ENCODE data around the gene FAM3C. TPM values are rescaled to one million over a fixed set of nuclear protein-coding genes. Genes with fewer than 3 reads are reported as not detected.

FAM3C gene
- total RNA-seq, 1 experiment from 2014 or later: 37.9 TPM

DNA sequence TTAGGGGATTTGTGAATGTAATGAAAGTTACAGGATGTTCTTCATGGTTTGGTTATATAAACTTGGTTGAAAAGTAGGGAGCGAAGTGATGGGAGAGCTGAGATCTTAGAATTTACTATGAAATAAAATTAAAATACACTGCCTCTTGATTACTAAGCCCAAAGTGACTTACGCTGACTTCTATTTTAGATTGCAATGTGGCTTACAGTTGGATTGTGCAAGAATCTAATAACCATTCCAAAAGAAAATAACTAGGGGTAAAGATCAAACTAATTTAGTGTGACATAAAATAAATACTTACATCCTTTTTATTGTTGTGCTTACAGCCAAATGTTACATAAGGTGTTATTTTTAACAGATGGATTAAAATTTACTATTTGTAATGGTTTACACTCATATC, 52.0 kb downstream of the FAM3C start:
- H3K9me2 ChIP-seq (replicated peaks; ENCODE audit: low read length): no peaks in the 10 kb centered on the region
- H3K4me3 ChIP-seq (ENCODE audit: low read length): no peak overlapping the region
- no peak overlapping the region for H3K9ac ChIP-seq (ENCODE audit: low read length)
- ChIA-PET POLR2A (ENCODE audit: unreplicated experiment) (no interaction called here), CTCF (no interaction called here)
- H3K27me3 ChIP-seq (ENCODE audit: low read length): no peaks in the 10 kb centered on the region
- no peak overlapping the region for H3K4me2 ChIP-seq (ENCODE audit: low read length)
- no peak overlapping the region for H3K27ac ChIP-seq (ENCODE audit: low read length)
- H3K36me3 ChIP-seq (ENCODE audit: low read depth, low read length): peaks cover 4% of the 10 kb centered on the region; the same call in 1 of the 2 replicates
- H4K20me1 ChIP-seq (ENCODE audit: low read length): no peaks in the 10 kb centered on the region
- H2AFZ ChIP-seq (ENCODE audit: low read length): no peak overlapping the region
- no peaks in the 10 kb centered on the region for H3K9me3 ChIP-seq (ENCODE audit: low read length)
- no TSS peak for BruUV-seq (replicated peaks)
- intact Hi-C loops (cut with micrococcal nuclease): no loop called here
- no peaks in the 10 kb centered on the region for H3K4me1 ChIP-seq (ENCODE audit: insufficient read depth, low read length)
- ATAC-seq (no peak), DNase-seq (no peak)
- no peaks in the 10 kb centered on the region for H3F3A ChIP-seq (ENCODE audit: low read length, unreplicated experiment)
- no peaks in the 10 kb centered on the region for H3K79me2 ChIP-seq (ENCODE audit: low read length)
- TF ChIP-seq EZH2phosphoT487 (IDR thresholded peaks at IDR 0.05; ENCODE audit: borderline replicate concordance, low read length) (no peak), EZH2 (IDR thresholded peaks at IDR 0.05; ENCODE audit: low read length, unreplicated experiment) (no peak)
- TF ChIP-seq, protein P1, sequence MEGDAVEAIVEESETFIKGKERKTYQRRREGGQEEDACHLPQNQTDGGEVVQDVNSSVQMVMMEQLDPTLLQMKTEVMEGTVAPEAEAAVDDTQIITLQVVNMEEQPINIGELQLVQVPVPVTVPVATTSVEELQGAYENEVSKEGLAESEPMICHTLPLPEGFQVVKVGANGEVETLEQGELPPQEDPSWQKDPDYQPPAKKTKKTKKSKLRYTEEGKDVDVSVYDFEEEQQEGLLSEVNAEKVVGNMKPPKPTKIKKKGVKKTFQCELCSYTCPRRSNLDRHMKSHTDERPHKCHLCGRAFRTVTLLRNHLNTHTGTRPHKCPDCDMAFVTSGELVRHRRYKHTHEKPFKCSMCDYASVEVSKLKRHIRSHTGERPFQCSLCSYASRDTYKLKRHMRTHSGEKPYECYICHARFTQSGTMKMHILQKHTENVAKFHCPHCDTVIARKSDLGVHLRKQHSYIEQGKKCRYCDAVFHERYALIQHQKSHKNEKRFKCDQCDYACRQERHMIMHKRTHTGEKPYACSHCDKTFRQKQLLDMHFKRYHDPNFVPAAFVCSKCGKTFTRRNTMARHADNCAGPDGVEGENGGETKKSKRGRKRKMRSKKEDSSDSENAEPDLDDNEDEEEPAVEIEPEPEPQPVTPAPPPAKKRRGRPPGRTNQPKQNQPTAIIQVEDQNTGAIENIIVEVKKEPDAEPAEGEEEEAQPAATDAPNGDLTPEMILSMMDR (conservative IDR thresholded peaks at IDR 0.05; ENCODE audit: low read depth, low read length): no peak

DNA sequence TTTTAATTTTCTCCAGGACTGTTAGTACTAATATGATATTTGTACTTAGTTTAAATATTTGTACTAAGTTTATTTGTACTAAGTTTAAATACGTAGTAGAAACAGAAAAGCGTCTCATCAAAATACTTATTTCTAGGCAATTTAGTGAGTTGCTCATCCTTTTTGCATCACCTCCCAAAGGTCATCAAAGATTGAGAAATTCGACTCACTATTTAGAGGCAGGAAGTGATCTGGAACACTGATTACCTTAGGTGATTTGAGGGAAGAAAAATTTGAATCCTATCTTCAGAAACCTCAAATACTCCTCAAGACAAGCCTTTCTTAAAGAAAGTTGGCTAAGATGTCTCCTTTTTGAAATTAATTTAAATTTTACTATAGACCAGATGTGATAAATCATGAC, 52.8 kb downstream of the FAM3C start:
- intact Hi-C loops (cut with micrococcal nuclease): no loop called here
- ATAC-seq: no peak
- CTCF ChIA-PET: no interaction called here

DNA sequence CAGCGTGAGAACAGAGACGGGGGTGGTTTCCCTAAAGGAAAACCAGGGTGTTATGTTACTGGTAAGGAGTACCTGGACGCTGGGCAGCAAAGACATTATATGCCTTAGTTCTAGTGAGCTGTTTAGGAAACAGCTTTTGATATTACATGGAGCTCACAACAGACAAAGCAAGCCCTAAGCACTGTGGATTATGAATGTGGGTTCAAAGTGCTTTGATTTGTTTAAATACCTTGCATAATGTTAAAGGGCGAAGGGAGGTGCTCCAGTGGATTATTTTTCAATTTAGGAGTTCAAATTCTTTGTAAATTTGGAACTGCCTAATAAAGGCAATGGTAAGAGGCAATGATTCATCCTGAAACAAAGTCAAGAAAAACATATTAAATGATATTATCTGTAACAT, 53.5 kb downstream of the FAM3C start:
- Histone ChIP-seq H3K27ac (ENCODE audit: low read length) (no peak overlapping the region), H3K27me3 (ENCODE audit: low read length) (no peaks in the 10 kb centered on the region), H2AFZ (ENCODE audit: low read length) (no peak overlapping the region), H3K79me2 (ENCODE audit: low read length) (no peaks in the 10 kb centered on the region), H3K36me3 (ENCODE audit: low read depth, low read length) (no peaks in the 10 kb centered on the region), H3F3A (ENCODE audit: low read length, unreplicated experiment) (no peaks in the 10 kb centered on the region), H3K4me2 (ENCODE audit: low read length) (no peak overlapping the region), H3K4me1 (ENCODE audit: insufficient read depth, low read length) (no peaks in the 10 kb centered on the region), H3K4me3 (ENCODE audit: low read length) (no peak overlapping the region), H4K20me1 (ENCODE audit: low read length) (no peaks in the 10 kb centered on the region), H3K9ac (ENCODE audit: low read length) (no peak overlapping the region), H3K9me3 (ENCODE audit: low read length) (no peaks in the 10 kb centered on the region), H3K9me2 (replicated peaks; ENCODE audit: low read length) (no peaks in the 10 kb centered on the region)
- DNase-seq: no peak
- intact Hi-C loops (cut with micrococcal nuclease): no loop called here
- no TSS peak for BruUV-seq (replicated peaks)
- CTCF ChIA-PET: no interaction called here
- TF ChIP-seq EZH2phosphoT487 (IDR thresholded peaks at IDR 0.05; ENCODE audit: borderline replicate concordance, low read length) (no peak), EZH2 (IDR thresholded peaks at IDR 0.05; ENCODE audit: low read length, unreplicated experiment) (no peak)
- TF ChIP-seq, protein P1 (conservative IDR thresholded peaks at IDR 0.05; ENCODE audit: low read depth, low read length): no peak
- ATAC-seq: no peak
- POLR2A ChIA-PET (ENCODE audit: unreplicated experiment): interaction anchor here (0.6 kb wide), 1 partner anchor 461 kb away, joined by 3 read pairs; no protein-coding TSS in a partner anchor

More for the DNA sequence above, 52.8 kb downstream of the FAM3C start:
- Histone ChIP-seq H3K9me3 (ENCODE audit: low read length) (no peaks in the 10 kb centered on the region), H3K9ac (ENCODE audit: low read length) (no peak overlapping the region), H3K36me3 (ENCODE audit: low read depth, low read length) (0 out of 2 replicates have a peak, but pooled peaks cover under 1% of the 10 kb centered on the region), H3F3A (ENCODE audit: low read length, unreplicated experiment) (no peaks in the 10 kb centered on the region), H3K27me3 (ENCODE audit: low read length) (no peaks in the 10 kb centered on the region), H2AFZ (ENCODE audit: low read length) (no peak overlapping the region), H3K4me1 (ENCODE audit: insufficient read depth, low read length) (no peaks in the 10 kb centered on the region), H3K27ac (ENCODE audit: low read length) (no peak overlapping the region), H3K79me2 (ENCODE audit: low read length) (no peaks in the 10 kb centered on the region), H3K4me2 (ENCODE audit: low read length) (no peak overlapping the region), H4K20me1 (ENCODE audit: low read length) (no peaks in the 10 kb centered on the region), H3K4me3 (ENCODE audit: low read length) (no peak overlapping the region), H3K9me2 (replicated peaks; ENCODE audit: low read length) (no peaks in the 10 kb centered on the region)
- POLR2A ChIA-PET (ENCODE audit: unreplicated experiment): no interaction called here
- no peak for DNase-seq
- no TSS peak for BruUV-seq (replicated peaks)
- TF ChIP-seq, protein P1 (conservative IDR thresholded peaks at IDR 0.05; ENCODE audit: low read depth, low read length): no peak
- TF ChIP-seq EZH2phosphoT487 (IDR thresholded peaks at IDR 0.05; ENCODE audit: borderline replicate concordance, low read length) (no peak), EZH2 (IDR thresholded peaks at IDR 0.05; ENCODE audit: low read length, unreplicated experiment) (no peak)
